Neural cell (in vitro differentiated cells): Measurements from ENCODE around the gene KRTAP5-10.

Experiments used
- EZH2 ChIP-seq: fragments of 200-600, 300-800 bp; shearing (Covaris generic), sonication (generic); IDR thresholded peaks from 2 replicates; pipeline ENCODE4 v1.6.1; 2014; ENCODE audit warnings: antibody characterized with exemption, low read length, borderline replicate concordance, mild to moderate bottlenecking; ENCODE audit not compliant: insufficient read depth, poor library complexity, severe bottlenecking
- TF ChIP-seq, protein P1 (sequence below): fragments of 450-650 bp; IDR thresholded peaks from 2 replicates; pipeline ENCODE4 v1.5.1; 2014; ENCODE audit warnings: antibody characterized with exemption, mild to moderate bottlenecking, moderate library complexity; ENCODE audit not compliant: poor library complexity, severe bottlenecking

DNA sequence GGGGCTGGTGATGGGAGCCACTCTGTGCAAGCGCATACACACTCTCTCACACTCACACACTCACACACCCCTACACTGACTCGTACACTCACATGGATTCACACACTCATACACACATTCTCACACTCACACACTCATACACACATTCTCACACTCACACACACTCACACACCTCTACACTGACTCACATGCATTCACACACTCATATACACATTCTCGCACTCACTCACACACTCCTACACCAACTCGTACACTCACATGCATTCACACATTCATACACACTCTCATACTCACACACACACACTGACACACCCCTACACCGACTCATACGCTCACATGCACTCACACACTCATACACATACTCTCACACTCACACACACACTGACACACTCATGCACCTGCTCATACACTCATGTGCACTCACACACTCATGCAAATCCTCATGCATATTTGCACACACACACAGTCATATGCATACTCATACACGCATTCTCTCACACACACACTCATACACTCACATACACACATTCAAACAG, 12.2 kb downstream of the KRTAP5-10 start:
- TF ChIP-seq, protein P1, sequence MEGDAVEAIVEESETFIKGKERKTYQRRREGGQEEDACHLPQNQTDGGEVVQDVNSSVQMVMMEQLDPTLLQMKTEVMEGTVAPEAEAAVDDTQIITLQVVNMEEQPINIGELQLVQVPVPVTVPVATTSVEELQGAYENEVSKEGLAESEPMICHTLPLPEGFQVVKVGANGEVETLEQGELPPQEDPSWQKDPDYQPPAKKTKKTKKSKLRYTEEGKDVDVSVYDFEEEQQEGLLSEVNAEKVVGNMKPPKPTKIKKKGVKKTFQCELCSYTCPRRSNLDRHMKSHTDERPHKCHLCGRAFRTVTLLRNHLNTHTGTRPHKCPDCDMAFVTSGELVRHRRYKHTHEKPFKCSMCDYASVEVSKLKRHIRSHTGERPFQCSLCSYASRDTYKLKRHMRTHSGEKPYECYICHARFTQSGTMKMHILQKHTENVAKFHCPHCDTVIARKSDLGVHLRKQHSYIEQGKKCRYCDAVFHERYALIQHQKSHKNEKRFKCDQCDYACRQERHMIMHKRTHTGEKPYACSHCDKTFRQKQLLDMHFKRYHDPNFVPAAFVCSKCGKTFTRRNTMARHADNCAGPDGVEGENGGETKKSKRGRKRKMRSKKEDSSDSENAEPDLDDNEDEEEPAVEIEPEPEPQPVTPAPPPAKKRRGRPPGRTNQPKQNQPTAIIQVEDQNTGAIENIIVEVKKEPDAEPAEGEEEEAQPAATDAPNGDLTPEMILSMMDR: no peak
- TF ChIP-seq EZH2: no peak
